ENCODE results near the gene RRP9.
A peak's percentile ranks its signal among the peaks of the same experiment; 100 is the strongest.
"Not testable (repeated sequence)": the region's sequence is repeated elsewhere in the genome, so short reads cannot be mapped to it uniquely, and the experiment has no call there.

The RRP9 gene, protein sequence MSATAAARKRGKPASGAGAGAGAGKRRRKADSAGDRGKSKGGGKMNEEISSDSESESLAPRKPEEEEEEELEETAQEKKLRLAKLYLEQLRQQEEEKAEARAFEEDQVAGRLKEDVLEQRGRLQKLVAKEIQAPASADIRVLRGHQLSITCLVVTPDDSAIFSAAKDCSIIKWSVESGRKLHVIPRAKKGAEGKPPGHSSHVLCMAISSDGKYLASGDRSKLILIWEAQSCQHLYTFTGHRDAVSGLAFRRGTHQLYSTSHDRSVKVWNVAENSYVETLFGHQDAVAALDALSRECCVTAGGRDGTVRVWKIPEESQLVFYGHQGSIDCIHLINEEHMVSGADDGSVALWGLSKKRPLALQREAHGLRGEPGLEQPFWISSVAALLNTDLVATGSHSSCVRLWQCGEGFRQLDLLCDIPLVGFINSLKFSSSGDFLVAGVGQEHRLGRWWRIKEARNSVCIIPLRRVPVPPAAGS

DNA sequence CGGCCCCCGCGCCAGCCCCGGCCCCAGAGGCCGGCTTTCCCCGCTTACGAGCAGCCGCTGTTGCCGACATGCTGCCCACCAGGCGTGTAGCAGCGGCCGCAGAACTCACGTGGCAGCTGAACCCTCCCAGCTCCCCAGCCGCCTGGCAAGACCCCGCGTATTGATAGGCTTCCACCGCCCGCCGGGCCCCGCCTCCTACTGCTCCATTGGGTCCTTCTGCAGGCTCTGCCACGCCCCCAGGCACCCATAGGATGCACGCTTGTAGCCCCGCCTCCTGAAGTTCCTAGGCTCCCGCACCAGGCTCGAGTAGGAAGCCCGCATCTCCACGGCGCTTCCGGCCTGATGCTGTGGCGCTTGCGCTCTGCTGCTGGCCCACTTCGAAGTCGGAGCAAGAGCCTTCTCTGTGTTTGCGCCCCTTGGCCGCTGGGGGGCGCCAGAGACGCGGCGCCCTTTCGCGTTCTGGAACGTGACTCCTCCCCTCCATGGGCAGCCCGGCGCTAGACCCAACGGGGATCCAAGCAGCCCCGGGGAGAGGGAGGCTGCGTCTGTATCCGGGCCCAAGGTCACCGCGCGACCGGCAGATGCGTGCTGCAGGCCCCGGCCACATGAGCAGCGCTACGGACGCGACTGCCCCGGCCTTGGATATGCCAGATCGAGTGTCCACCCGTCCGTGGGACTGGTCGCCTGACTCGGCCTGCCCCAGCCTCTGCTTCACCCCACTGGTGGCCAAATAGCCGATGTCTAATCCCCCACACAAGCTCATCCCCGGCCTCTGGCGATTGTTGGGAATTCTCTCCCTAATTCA, at the start of gene RRP9, which contains the start of gene PARP3:
TSS of gene RRP9 (minus strand) at position 107 of the 805 bp plus-strand sequence. CDS start at position 70, 37 bp downstream.
TSS of gene PARP3 (plus strand) at position 566 of the 805 bp plus-strand sequence. CDS start 993 bp downstream, outside the sequence.
- peak; percentile 100 for DNase-seq (ENCODE audit: low read depth)

DNA sequence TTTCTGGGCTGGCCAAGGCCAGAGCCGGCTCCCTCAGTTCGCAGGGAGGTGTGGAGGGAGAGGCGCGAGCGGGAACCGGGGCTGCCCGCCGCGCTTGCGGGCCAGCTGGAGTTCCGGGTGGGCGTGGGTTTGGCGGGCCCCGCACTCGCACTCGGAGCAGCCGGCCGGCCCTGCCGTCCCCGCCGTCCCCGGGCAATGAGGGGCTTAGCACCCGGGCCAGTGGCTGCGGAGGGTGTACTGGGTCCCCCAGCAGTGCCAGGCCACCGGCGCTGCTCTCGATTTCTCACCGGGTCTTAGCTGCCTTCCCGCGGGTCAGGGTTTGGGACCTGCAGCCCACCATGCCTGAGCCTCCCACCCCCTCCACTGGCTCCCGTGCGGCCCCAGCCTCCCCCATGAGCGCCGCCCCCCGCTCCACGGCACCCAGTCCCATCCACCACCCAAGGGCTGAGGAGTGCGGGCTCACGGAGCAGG, 48.8 kb upstream of the RRP9 start:
- not testable (repeated sequence) for DNase-seq (ENCODE audit: low read depth)

DNA sequence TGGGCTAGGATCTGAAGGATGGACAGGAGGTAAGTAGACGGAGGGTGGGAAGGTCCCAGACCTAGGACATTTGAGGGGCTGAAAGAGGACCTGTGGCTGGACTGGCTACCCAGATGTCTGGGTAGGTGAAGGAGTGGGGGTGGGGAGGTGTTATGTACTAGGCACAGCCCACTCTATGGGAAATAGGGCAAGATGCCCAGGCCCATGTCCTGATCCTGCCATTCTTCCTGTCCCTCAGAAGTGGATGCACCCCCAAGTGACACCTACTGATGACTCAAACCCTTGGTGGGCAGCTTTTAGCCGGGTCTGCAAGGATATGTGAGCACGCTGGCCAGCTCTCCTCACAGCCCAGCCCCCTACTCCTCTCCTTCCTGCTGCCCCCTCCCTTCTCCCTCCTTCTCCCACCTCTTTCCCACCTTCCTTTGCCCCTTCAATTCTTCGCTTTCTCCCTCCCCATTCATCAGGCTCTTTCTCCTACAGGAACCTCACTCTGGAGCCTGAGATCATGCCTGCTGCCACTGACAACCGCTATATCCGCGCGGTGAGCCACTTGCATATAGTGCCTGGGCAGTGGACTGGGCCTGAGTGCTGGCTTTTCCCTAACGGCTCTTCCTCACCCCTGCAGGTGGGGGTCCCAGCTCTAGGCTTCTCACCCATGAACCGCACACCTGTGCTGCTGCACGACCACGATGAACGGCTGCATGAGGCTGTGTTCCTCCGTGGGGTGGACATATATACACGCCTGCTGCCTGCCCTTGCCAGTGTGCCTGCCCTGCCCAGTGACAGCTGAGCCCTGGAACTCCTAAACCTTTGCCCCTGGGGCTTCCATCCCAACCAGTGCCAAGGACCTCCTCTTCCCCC, 46.8 kb upstream of the RRP9 start:
- DNase-seq (ENCODE audit: low read depth) = no peak

DNA sequence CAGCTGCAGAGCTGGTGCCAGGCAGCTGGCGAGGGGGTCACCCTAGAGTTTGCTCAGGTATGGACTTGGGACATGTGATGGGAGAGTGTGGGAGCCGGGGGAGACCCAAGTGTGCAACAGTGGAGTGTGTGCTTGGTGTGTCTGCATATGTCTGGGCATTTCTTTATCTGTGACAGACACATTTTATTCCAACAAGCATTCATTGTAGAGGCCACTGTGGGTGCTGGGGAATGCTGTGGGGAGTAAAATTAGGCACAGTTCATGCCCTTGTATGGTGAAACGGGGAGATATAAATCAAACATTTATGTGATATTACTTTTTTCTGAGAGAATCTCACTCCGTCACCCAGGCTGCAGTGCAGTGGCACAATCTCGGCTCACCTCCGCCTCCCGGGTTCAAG, 45.9 kb upstream of the RRP9 start:
- no peak for DNase-seq (ENCODE audit: low read depth)

DNA sequence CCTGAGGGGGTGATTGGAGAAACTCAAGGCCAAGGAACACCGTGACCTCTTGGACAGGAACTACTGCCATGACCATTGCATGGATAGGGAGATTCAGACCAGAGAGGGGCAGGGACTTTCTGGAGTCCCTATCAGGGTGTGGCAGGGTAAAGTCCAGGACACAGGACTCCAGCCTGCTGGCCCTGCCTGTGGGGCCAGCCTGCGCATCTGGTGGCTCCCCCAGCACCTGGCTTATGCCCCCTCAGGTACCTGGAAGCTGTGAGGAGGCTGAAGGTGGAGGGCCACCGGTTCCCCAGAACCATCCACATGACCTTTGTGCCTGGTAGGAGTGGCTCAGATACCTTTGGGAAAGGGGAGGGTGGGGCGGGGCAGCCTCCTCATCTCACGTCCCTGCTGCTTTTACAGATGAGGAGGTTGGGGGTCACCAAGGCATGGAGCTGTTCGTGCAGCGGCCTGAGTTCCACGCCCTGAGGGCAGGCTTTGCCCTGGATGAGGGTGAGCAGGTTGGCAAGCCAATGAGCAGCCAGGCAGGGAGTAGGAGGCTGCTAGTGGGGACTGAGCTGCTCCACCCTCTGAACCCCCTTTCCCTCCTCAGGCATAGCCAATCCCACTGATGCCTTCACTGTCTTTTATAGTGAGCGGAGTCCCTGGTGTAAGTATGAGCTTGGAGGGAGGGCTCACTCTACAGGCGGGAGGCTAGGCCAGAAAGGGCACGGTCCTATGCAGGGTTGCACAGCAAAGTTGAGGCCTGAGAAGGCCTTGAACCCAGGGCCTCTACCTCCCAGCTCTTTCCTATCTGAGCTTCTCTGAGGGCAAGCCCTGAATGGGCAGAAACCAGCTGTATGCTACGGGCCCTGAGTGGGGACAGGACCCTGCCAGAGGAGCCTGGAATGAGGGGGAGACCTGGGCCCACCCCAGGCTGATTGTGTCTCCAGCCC, 44.6 kb upstream of the RRP9 start:
- DNase-seq (ENCODE audit: low read depth) = no peak

DNA sequence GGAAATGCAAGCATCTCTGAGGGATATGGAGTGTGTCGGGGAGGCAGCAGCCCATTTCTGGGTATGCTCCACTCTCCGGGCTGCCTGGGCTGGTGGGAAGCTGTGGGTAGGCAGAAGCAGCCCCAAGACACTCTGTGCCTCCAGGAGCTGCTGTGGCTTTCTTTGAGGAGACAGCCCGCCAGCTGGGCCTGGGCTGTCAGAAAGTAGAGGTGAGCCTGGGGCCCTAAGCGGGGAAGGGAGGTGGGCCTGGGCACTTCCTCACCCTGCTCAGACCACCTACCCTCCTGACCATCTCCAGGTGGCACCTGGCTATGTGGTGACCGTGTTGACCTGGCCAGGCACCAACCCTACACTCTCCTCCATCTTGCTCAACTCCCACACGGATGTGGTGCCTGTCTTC, 43.4 kb upstream of the RRP9 start:
- DNase-seq (ENCODE audit: low read depth) = no peak

DNA sequence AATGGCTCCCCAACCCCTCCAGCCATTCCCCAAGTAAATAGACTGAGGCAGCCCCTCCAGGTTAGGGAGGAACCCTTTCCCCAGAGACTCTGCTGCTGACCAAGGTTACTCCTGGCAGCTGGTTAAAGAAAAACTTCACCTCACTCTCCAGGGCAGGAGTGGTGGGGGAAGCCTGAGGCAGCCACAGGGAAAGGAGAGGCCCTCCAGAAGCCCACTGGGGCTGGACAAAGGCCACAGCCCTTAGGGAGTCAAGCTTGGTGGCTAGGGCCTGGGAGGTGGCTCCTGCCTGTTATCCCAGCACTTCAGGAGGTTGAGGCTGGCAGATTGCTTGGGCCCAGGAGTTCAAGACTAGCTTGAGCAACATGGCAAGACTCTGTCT, 42.6 kb upstream of the RRP9 start:
- no peak for DNase-seq (ENCODE audit: low read depth)

DNA sequence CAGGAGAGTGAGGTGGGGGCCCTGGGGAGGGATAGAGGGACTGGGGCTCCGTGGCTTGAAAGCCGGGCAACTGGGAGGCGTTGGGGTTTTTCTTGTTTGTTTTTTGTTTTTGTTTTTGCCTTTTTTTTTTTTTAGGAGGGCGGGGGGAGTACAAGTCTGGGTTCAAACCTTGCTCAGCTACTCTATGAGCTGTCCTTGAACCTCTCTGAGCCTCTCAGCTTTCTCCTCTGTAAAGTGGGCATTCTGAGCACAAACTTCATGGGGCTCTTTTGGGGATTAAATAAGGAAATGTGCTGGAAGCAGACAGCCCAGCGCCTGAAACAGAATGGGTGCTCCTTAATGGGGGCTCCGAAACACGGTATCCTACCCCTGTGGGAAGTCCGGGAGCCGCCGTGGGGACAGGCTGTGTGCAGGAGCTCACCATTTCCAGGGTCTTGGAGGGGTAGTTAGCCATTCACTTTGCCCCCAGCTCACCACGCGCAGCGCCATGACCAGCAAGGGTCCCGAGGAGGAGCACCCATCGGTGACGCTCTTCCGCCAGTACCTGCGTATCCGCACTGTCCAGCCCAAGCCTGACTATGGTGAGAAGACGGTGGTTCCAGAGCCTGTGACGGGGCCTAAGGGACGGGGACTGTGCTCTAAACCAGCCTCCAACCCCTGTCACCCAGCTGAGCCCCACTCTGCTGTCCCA, 42.0 kb upstream of the RRP9 start:
- DNase-seq (ENCODE audit: low read depth) = no peak

DNA sequence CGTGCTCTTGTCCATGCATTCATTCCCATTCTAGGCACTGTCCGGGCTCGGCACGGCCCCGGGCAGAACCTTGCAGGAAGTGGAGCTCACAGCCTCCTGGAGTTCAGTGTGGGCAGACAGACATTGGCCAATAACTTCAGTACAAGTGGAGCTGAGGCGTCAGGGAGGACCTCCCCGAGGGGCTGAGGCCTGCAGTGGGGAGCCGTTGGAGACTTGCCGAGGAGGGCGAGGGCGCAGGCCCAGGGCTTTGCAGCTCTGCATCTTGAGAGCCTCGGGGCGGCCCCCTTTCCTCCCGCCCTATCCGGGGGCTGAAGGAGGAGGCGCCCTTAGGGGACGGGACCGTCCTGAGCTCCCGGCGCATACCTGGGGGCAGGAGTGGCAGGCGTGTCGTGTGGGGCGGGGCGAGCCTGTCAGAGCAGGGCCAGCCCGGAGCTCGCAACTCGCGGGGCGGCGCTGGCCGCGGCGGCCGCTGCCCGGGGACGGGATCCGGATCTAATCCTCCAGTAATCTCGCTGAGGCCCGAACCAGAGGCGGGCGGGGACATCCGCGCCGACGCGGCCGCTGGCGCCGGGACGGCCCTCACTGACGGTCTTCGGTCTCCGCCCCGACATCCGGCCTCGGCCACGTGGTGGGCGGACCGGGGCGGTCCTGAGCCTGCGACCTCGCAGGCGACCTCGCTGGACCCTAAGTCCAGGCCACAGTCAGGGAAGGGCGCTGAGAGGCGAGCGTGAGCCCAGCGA, 41.3 kb upstream of the RRP9 start, which contains the start of gene ACY1:
TSS of gene ACY1 (plus strand) at position 698 of the 740 bp plus-strand sequence. CDS start 530 bp downstream, outside the sequence.
- DNase-seq (ENCODE audit: low read depth) = peak; percentile 92

DNA sequence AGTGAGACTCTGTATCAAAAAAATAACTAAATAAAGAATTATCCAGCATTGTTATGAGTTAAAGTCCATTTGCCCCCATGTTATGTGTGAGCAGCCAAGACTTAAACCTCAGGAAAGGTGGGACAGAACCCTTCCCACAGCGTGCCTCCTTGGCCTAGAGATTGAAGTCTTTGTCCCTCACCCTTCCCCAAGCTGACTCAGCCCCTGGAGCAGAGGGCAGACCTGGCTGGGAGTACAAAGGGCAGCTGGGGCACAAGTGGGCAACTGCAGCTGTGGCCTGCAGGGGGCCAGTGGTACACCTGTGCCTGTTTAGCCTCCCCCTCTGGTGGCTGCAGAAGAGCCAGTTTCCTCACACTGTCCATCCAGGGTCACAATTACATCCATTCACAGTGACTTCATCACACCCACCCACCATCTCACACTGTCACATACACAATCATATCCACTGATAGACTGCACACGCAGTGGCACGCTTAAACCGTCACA, 40.7 kb upstream of the RRP9 start:
- DNase-seq (ENCODE audit: low read depth) = no peak

DNA sequence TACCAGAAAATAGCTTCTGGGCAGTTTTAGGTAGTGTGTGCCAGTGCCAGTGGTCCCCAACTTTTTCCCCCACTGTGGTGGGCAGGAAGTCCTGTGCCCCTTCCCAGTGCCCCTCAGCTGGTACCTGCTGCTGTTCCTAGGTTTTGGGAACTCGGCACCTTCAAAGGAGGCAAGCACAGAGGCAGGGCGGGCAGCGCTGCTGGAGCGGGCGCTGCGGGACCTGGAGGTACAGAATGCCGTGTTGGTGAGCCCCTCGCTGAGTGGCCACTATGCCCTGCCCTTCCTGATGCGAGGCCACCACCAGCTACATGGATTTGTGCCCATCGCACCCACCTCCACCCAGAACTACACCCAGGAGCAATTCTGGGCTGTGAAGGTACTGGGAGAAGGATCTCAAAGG, 38.5 kb upstream of the RRP9 start:
- no peak for DNase-seq (ENCODE audit: low read depth)

DNA sequence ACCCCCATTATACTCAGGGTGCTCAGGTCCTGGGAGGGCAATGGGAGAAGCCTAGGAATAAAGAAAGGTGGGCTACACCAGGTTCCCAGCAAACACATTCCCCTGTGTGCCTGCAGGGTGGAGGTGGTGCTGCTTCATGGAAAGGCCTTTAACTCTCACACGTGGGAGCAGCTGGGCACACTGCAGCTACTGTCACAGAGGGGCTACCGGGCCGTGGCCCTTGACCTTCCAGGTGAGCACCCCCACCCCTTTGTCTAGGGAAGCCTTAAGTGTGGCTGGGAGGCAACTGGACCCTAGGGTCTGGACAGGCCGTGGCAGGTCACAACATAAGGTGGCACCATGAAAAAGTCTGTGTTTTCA, 36.4 kb upstream of the RRP9 start:
- no peak for DNase-seq (ENCODE audit: low read depth)

DNA sequence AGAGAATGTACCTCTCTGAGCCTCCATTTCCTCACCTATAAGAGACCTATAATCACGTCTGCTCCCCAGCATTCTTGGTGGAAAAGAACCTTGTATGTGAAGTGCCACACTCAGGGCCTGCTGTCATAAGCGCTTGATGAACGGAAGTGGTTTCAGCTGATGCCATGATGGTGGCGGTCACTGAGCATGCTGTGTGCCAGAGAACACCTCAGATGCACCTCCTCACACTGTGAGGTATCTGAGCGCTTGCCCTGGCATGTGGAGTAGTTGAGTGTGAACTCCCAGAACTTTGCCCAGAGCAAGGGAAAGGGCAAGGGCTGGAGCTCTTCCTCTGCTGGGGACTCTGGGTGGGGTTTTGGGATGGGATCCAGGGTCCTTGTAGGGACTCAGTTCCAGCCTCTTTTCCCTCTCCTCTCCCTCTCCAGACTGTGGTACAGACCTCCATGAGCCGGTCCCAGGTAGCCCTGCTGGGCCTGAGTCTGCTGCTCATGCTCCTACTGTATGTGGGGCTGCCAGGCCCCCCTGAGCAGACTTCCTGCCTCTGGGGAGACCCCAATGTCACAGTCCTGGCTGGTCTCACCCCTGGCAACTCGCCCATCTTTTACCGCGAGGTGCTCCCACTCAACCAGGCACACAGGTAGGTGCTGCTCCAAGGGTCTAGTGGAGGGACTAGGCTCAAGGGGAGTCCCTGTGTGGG, 35.9 kb upstream of the RRP9 start:
- DNase-seq (ENCODE audit: low read depth) = no peak

DNA sequence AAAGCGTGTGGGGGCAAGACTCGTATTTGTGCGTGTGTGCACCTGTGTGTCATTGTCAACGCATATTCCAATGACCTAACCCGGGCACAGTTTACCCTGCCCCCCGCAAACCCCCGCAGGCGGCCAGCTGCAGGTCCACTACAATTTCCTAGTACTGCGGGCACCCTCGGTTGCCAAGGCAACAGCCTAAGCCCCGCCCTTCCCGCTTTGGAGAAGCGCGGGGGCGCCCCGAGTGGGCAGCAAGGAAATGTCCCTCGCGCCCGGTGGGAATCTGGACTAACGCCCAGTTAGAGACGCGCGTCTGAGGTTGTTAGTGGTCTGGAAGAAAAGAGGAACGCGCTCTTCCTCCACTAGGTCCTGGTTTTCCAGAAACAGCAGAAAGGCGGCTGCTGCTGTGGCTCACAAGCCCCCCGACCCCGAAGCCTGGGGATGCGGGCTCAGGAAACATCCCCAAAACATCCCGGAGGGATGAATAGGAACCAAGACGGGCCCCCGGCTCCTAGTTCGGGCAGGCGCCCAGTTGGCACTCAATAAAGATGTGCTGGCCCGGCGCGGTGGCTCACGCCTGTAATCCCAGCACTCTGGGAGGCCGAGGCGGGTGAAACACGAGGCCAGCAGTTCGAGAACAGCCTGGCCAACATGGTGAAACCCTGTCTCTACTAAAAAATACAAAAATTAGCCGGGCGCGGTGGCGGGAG, 34.3 kb upstream of the RRP9 start:
- DNase-seq (ENCODE audit: low read depth) = peak; percentile 58

DNA sequence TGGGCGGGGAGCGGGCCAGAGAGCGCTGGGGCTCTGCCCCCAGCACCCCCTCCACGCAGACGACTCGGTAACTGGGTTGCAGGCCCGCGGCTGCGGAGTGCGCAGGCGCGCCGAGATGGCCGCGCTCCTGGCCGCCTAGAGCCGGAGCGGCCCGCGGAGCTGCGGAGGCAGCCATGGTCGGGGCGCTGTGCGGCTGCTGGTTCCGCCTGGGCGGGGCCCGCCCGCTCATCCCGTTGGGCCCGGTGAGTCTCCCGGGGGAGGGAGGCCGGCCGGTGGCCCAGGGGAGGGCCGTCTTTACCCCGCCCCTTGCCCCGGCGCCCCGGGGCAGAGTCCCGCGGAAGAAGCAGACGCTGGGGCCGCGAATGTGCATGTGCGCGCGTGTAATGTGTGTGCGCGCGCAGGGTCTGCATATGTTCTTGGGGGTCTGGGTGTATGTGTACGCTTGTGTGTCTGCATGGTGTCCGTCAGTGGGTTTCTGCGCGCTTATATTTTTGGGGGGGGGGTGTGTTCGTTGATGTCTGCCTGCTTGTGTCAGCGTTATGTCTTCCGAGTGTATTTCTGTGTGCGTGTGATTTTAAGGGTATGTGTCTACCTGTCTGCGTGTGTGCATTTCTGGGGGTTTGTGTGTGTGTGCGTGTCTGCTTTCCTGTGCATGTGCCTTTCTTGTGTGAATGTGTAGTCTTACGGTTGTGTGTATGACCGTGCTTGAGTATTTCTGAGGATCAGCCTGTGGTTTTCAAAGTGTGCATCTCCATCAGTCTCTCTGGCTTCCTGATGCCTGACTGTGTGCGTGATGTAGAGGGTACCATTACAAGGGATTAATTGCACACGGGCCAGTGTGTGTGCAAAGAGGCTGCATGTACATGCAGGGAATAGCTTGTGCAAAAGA, 33.5 kb upstream of the RRP9 start, which contains the start of gene ABHD14A:
TSS of gene ABHD14A (plus strand) at position 102 of the 889 bp plus-strand sequence. CDS start at position 174, 72 bp downstream.
- peak; percentile 63 for DNase-seq (ENCODE audit: low read depth)

DNA sequence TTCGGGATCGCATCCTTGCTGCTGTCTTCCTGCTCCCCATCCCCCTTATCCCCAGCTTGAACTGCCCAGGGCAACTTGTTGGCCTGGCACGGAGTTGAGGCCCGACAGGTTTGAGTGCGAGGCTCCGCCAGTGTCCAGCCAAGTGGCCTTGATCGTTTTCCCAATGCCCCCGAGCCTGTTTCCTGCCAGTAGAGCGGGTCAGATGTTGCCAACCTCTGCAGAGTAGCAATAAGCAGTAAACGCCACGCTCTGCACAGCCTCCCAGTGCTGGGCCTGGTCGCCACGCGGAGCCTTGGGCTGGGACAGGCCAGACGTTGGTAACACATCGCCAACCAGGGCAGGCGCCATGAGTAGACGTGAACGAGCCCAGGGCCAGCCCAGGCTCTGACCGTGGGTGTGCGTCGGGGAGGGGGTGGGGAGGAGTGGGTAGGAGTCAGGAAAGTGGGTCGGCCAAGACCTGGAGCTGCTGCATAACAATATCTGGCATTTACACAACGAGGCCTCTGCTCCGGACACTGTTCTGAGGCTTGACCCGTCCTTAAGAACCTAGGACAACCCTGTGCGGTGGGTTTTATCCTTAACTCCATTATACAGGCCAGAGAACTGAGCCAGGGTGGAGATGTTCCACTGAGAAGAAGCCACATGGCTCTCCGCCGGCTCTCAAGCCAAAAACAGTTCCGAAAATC, 32.7 kb upstream of the RRP9 start:
- no peak for DNase-seq (ENCODE audit: low read depth)
